Hematopoietic multipotent progenitor cell treated with erythropoietin and hydrocortisone succinate and interleukin-3 and kit ligand, for 17 days (in vitro differentiated cells): ENCODE data around the gene U2AF2.

Source experiments
- DNase-seq: peaks from one replicate; pipeline ENCODE4 v3.0.0-alpha.2; 2015; ENCODE audit warnings: low spot score

The U2AF2 gene

GRCh38 chr19:55656988-55657747 is 2.3 kb downstream of the U2AF2 start:
- DNase-seq, result no peak

- no peak for DNase-seq
These were observed 4.1 kb downstream of the U2AF2 start for GRCh38 chr19:55658846-55659459.

- no peak for DNase-seq
These were observed 5.0 kb downstream of the U2AF2 start for GRCh38 chr19:55659822-55660221.

GRCh38 chr19:55660404-55660803 is 5.6 kb downstream of the U2AF2 start:
- DNase-seq, result no peak

GRCh38 chr19:55660991-55661390 is 6.2 kb downstream of the U2AF2 start:
- no peak for DNase-seq

GRCh38 chr19:55661826-55662225 is 7.0 kb downstream of the U2AF2 start:
- no peak for DNase-seq

- DNase-seq, result no peak
These were observed 9.2 kb downstream of the U2AF2 start for GRCh38 chr19:55663846-55664536.

- no peak for DNase-seq
These were observed 11.6 kb downstream of the U2AF2 start for GRCh38 chr19:55666343-55667005.

GRCh38 chr19:55667006-55667381 is 12.2 kb downstream of the U2AF2 start:
- DNase-seq, result no peak

- DNase-seq, result no peak
These were observed 12.7 kb downstream of the U2AF2 start for GRCh38 chr19:55667511-55667910.

GRCh38 chr19:55667958-55668357 is 13.1 kb downstream of the U2AF2 start:
- no peak for DNase-seq

- no peak for DNase-seq
These were observed 13.9 kb downstream of the U2AF2 start for GRCh38 chr19:55668603-55669348.

- DNase-seq, result no peak
These were observed 14.8 kb downstream of the U2AF2 start for GRCh38 chr19:55669418-55670279.

- DNase-seq, result no peak
These were observed 15.6 kb downstream of the U2AF2 start for GRCh38 chr19:55670280-55671053.

- no peak for DNase-seq
These were observed 16.2 kb downstream of the U2AF2 start for GRCh38 chr19:55671054-55671378.

GRCh38 chr19:55672418-55672817 is 17.6 kb downstream of the U2AF2 start:
- no peak for DNase-seq

GRCh38 chr19:55673465-55673864 is 18.6 kb downstream of the U2AF2 start:
- DNase-seq, result no peak

GRCh38 chr19:55673889-55674288 is 19.1 kb downstream of the U2AF2 start:
- no peak for DNase-seq

GRCh38 chr19:55674459-55674840 is 19.6 kb downstream of the U2AF2 start:
- no peak for DNase-seq
